GM23338 (cell line): ENCODE measurements around the gene UBE2D3.

ENCODE experiments used
- EZH2 ChIP-seq: fragments of 200-600 bp; sonication (generic); IDR thresholded peaks from one replicate; pipeline ENCODE4 v1.8.0; 2017; ENCODE audit warnings: antibody characterized with exemption, mild to moderate bottlenecking, low read depth; ENCODE audit not compliant: unreplicated experiment
- POLR2AphosphoS5 ChIP-seq: IDR thresholded peaks from 2 replicates; pipeline ENCODE4 v1.6.1; 2016; ENCODE audit warnings: antibody characterized with exemption, low read depth
- TF ChIP-seq, protein P1 (sequence below), 2 experiments: fragments of 200-600 bp in 1 of 2; sonication (generic) in 1 of 2; conservative IDR thresholded peaks; 2 replicates each; pipeline versions ENCODE4 v1.5.1 to v1.6.1; 2016 to 2017; ENCODE audit warnings: antibody characterized with exemption in 2 of 2, low read depth in 2 of 2, mild to moderate bottlenecking in 2 of 2, moderate library complexity in 1 of 2
- TF ChIP-seq, protein P2 (sequence below): IDR thresholded peaks from one replicate; pipeline ENCODE4 v1.6.1; 2018; ENCODE audit warnings: antibody characterized with exemption; ENCODE audit not compliant: unreplicated experiment
- TF ChIP-seq, protein P3 (sequence below): IDR thresholded peaks from 2 replicates; pipeline ENCODE4 v1.6.1; 2016; ENCODE audit warnings: antibody characterized with exemption

DNA sequence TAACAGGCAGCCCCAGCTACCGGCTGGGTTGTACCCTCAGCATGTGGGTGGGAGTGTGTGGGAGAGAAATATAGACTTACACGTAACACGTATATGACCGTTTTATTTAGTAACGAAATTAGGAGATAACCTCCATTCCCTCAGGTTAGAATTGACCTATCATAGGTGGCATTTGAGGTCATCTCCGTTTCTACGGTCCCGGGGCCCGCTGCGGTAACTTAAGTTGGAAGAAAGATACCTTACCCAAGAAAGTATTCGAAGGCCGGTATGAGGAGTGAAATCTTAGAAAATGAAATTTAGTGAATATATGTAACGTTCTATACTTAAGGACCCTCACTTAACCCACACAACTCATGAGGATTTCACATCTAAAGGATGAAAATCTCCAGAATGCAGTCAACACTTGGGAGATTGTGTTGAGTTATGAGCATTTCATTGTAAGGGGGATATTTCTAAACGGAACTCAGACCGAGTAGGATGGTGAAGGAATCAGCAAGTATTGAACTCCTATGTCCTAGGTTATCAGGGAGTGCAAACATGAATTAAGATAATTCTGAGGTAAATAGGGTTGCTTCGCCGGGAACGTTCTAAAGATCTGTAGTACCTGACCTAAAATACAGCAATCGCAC, 42.3 kb upstream of the UBE2D3 start:
- TF ChIP-seq, protein P1, sequence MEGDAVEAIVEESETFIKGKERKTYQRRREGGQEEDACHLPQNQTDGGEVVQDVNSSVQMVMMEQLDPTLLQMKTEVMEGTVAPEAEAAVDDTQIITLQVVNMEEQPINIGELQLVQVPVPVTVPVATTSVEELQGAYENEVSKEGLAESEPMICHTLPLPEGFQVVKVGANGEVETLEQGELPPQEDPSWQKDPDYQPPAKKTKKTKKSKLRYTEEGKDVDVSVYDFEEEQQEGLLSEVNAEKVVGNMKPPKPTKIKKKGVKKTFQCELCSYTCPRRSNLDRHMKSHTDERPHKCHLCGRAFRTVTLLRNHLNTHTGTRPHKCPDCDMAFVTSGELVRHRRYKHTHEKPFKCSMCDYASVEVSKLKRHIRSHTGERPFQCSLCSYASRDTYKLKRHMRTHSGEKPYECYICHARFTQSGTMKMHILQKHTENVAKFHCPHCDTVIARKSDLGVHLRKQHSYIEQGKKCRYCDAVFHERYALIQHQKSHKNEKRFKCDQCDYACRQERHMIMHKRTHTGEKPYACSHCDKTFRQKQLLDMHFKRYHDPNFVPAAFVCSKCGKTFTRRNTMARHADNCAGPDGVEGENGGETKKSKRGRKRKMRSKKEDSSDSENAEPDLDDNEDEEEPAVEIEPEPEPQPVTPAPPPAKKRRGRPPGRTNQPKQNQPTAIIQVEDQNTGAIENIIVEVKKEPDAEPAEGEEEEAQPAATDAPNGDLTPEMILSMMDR (conservative IDR thresholded peaks at IDR 0.05; ENCODE audit: low read depth in 2 of 2), result no peak
- TF ChIP-seq, protein P2, sequence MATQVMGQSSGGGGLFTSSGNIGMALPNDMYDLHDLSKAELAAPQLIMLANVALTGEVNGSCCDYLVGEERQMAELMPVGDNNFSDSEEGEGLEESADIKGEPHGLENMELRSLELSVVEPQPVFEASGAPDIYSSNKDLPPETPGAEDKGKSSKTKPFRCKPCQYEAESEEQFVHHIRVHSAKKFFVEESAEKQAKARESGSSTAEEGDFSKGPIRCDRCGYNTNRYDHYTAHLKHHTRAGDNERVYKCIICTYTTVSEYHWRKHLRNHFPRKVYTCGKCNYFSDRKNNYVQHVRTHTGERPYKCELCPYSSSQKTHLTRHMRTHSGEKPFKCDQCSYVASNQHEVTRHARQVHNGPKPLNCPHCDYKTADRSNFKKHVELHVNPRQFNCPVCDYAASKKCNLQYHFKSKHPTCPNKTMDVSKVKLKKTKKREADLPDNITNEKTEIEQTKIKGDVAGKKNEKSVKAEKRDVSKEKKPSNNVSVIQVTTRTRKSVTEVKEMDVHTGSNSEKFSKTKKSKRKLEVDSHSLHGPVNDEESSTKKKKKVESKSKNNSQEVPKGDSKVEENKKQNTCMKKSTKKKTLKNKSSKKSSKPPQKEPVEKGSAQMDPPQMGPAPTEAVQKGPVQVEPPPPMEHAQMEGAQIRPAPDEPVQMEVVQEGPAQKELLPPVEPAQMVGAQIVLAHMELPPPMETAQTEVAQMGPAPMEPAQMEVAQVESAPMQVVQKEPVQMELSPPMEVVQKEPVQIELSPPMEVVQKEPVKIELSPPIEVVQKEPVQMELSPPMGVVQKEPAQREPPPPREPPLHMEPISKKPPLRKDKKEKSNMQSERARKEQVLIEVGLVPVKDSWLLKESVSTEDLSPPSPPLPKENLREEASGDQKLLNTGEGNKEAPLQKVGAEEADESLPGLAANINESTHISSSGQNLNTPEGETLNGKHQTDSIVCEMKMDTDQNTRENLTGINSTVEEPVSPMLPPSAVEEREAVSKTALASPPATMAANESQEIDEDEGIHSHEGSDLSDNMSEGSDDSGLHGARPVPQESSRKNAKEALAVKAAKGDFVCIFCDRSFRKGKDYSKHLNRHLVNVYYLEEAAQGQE, result no peak
- TF ChIP-seq, protein P3, sequence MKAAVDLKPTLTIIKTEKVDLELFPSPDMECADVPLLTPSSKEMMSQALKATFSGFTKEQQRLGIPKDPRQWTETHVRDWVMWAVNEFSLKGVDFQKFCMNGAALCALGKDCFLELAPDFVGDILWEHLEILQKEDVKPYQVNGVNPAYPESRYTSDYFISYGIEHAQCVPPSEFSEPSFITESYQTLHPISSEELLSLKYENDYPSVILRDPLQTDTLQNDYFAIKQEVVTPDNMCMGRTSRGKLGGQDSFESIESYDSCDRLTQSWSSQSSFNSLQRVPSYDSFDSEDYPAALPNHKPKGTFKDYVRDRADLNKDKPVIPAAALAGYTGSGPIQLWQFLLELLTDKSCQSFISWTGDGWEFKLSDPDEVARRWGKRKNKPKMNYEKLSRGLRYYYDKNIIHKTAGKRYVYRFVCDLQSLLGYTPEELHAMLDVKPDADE, result no peak
- TF ChIP-seq POLR2AphosphoS5 (no peak), EZH2 (no peak)
